HG03139 (cell line): ENCODE measurements around the gene SFXN3.

Experiments
- ATAC-seq: cut with Tn5 transposase; IDR thresholded peaks from one replicate; pipeline ENCODE4 v1.9.1; 2021; ENCODE audit not compliant: unreplicated experiment

Gene SFXN3

GRCh38 chr10:101072923-101073322, 41.9 kb downstream of the SFXN3 start:
- ATAC-seq: no peak

- ATAC-seq: no peak
These were observed 42.6 kb downstream of the SFXN3 start for GRCh38 chr10:101073631-101074030.

GRCh38 chr10:101075775-101076174, 44.7 kb downstream of the SFXN3 start:
- ATAC-seq: no peak

- ATAC-seq: no peak
These were observed 45.6 kb downstream of the SFXN3 start for GRCh38 chr10:101076630-101077029.

GRCh38 chr10:101079874-101080273, 48.8 kb downstream of the SFXN3 start:
- ATAC-seq: no peak

- ATAC-seq: no peak
These were observed 50.2 kb downstream of the SFXN3 start for GRCh38 chr10:101080933-101081931.

GRCh38 chr10:101085846-101086245, 54.8 kb downstream of the SFXN3 start:
- ATAC-seq: no peak

- no peak for ATAC-seq
These were observed 56.3 kb downstream of the SFXN3 start for GRCh38 chr10:101087376-101087775.

GRCh38 chr10:101087965-101088364, 56.9 kb downstream of the SFXN3 start:
- ATAC-seq: no peak

GRCh38 chr10:101089520-101090299, 58.7 kb downstream of the SFXN3 start:
- no peak for ATAC-seq

GRCh38 chr10:101090597-101090996, 59.6 kb downstream of the SFXN3 start:
- no peak for ATAC-seq
